Activated naive CD8-positive, alpha-beta T cell treated with anti-CD3 and anti-CD28 coated beads for 36 hours (primary cell): ENCODE data around the gene CADM1. TPM values are rescaled to one million over a fixed set of nuclear protein-coding genes. Genes with fewer than 3 reads are reported as not detected.

Experiments used
- DNase-seq: peaks from one replicate; pipeline ENCODE4 v3.0.0; 2021
- H3K27ac Mint-ChIP-seq: one replicate; pipeline ENCODE4 v1.8.0; 2022; ENCODE audit warnings: mild to moderate bottlenecking, moderate library complexity, mixed read lengths
- H3K27me3 Mint-ChIP-seq: one replicate; pipeline ENCODE4 v1.8.0; 2022; ENCODE audit warnings: mild to moderate bottlenecking, mixed read lengths
- H3K36me3 Mint-ChIP-seq: one replicate; pipeline ENCODE4 v1.8.0; 2021; ENCODE audit warnings: mild to moderate bottlenecking, mixed read lengths
- H3K4me1 Mint-ChIP-seq: one replicate; pipeline ENCODE4 v1.8.0; 2021; ENCODE audit warnings: mixed read lengths
- H3K4me3 Mint-ChIP-seq: one replicate; pipeline ENCODE4 v1.8.0; 2022; ENCODE audit warnings: mild to moderate bottlenecking, moderate library complexity, mixed read lengths
- H3K9me3 Mint-ChIP-seq: one replicate; pipeline ENCODE4 v1.8.0; 2022; ENCODE audit warnings: mixed read lengths
- total RNA-seq, 2 experiments: library from RNA; stranded (reverse); gene quantifications; one replicate each; pipeline ENCODE4 v1.2.3, GENCODE V29; 2021

Gene CADM1
- total RNA-seq, 2 experiments from 2014 or later, result not detected

DNA sequence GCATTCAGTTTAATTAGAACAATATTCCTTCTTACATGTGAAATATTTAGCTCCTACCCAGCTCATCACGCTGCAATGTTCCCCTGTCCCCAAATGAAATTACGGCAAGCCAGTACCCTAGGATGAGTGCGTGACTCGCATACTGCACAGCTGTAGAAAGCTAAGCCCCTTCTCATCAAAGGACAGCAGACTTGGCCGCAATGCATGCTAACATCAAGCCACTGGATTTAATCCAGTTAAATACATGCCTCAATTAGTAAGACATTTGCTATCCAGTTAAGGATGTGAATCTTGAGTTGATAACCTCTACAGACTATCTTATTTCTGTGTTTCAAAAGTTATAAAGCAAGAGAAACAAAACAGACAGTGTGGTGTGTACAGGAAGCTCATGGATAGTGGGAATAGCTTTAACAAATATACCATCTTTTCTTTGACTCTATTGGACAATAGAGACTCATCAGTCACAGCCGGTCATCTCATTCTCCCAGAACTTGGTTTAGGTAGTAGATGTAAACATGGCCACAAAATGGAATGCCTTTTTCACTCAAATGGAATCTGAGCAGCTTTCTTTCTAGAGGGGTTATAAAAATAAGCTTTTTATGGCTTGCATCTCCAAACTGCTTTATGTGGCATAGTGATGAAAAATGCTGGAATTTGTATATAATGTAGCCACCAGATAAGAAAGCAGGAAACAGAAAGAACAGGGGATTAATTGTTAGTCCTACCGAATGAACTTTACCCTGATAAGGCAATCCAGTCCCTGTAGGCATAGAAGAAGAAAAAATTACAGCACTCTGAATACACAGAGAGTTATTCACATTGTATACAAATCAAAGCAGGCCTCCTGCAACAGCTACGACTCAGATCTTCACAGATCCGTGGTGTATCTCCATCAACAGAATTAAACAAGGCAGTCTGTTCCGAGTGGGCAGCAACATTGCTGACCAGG, 224.1 kb downstream of the CADM1 start:
- Mint-ChIP-seq H3K9me3 (peaks cover under 1% of the 10 kb centered on the region), H3K27me3 (no peaks in the 10 kb centered on the region), H3K36me3 (no peaks in the 10 kb centered on the region), H3K4me1 (no peaks in the 10 kb centered on the region), H3K27ac (no peak overlapping the region), H3K4me3 (no peak overlapping the region)
- no peak for DNase-seq

DNA sequence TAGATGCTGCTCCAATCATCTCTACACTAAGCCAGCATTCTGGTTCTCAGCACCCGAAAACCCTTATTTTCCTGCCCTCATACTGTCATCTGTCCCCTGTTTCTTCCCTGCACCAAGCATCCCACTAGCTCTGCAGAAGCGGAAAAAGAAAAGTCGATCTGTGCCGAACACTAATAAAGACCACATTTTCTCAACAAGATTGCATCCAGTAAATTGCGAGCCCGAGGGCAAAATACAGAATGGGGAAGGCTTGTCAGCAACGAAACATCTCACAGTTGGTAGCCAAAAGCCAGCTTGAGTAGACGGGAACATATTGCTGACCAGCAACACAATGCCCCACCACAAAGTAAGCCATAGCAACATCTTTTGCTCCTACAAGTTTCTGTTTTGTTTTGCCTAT, 227.4 kb downstream of the CADM1 start:
- peaks cover 1% of the 10 kb centered on the region for H3K9me3 Mint-ChIP-seq
- no peaks in the 10 kb centered on the region for H3K27me3 Mint-ChIP-seq
- H3K27ac Mint-ChIP-seq, result no peak overlapping the region
- no peaks in the 10 kb centered on the region for H3K36me3 Mint-ChIP-seq
- H3K4me1 Mint-ChIP-seq, result no peaks in the 10 kb centered on the region
- H3K4me3 Mint-ChIP-seq, result no peak overlapping the region
- DNase-seq, result no peak

DNA sequence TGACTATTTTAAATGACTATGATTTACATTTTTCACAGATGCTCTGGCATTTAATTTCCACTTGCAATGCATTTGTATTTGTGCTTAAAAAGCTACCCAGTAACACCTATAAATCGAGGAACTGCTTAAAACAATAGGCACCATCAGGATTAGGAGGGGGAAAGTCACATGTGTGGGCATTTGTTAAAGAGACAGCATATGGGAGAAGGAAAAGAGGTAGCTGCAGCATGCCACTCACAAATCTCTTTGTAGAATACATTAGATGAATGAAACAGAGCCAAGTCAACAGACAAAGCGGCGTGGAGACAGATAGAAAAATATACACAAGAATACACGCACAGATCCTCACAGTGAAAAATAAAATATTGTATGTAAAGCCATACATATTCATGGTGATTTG, 228.0 kb downstream of the CADM1 start:
- Mint-ChIP-seq H3K9me3 (peaks cover 1% of the 10 kb centered on the region), H3K4me3 (no peak overlapping the region), H3K27ac (no peak overlapping the region), H3K36me3 (no peaks in the 10 kb centered on the region), H3K27me3 (no peaks in the 10 kb centered on the region), H3K4me1 (no peaks in the 10 kb centered on the region)
- no peak for DNase-seq

DNA sequence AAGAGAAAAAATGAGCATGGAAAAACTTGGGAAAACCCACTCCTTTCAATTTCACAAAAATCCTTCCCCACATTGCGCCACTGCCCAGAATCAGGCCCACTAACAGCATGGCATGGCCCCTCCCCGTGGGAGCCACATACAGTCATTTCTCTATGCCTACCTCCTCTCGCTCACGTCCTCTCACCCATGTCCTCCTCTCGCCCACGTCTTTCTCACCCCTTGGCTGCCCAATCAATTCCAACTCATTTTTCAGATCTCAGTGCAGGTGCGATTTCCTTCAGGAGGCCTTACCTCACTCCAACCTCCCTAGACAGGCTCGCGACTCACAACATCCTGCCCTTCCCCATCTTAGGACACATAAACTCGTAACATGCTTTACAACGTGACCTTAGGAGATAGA, 229.2 kb downstream of the CADM1 start:
- Mint-ChIP-seq H3K4me1 (no peaks in the 10 kb centered on the region), H3K9me3 (peaks cover 1% of the 10 kb centered on the region), H3K4me3 (no peak overlapping the region), H3K27me3 (no peaks in the 10 kb centered on the region), H3K36me3 (no peaks in the 10 kb centered on the region), H3K27ac (no peak overlapping the region)
- DNase-seq, result no peak

DNA sequence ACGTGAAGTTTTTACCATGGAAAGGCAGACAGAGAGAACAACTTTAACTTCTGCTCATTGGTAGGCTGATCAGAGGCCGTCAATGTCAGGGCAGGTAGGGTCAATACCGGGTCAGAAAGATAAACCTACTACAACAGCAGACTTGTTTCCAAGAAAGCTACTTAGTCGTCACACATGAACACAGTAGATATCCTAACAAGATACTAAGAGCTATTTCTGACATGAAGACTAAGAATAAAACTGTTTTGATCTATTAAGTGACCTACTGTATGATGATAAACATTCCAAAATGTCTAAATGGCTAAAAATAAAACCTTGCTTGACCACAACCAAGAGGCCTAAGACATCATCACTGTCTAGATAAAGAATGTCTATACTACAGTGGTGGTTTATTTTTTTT, 231.3 kb downstream of the CADM1 start:
- Mint-ChIP-seq H3K27me3 (no peaks in the 10 kb centered on the region), H3K36me3 (no peaks in the 10 kb centered on the region), H3K9me3 (peaks cover 1% of the 10 kb centered on the region), H3K4me3 (no peak overlapping the region), H3K4me1 (no peaks in the 10 kb centered on the region), H3K27ac (no peak overlapping the region)
- DNase-seq, result no peak

DNA sequence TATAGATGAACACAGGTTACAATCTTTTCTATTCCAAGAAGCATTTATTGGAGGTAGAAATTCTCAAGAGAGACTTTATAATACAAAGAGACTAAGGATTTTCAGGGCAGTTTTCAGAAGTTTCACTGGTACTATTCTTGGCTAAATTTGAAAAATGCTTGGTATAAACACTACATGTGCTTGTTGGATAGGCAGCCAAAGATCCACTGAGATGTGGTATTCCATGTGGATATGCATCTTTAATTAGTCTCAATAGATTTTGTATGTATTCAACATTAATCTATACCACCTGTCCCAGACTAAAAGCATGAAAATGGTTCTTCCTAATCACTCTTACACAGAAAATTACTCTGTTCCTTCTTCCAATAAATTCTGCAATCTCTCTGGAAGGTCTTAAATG, 232.6 kb downstream of the CADM1 start:
- Mint-ChIP-seq H3K9me3 (peaks cover 1% of the 10 kb centered on the region), H3K27me3 (no peaks in the 10 kb centered on the region), H3K27ac (no peak overlapping the region), H3K4me3 (no peak overlapping the region), H3K4me1 (no peaks in the 10 kb centered on the region), H3K36me3 (no peaks in the 10 kb centered on the region)
- no peak for DNase-seq

DNA sequence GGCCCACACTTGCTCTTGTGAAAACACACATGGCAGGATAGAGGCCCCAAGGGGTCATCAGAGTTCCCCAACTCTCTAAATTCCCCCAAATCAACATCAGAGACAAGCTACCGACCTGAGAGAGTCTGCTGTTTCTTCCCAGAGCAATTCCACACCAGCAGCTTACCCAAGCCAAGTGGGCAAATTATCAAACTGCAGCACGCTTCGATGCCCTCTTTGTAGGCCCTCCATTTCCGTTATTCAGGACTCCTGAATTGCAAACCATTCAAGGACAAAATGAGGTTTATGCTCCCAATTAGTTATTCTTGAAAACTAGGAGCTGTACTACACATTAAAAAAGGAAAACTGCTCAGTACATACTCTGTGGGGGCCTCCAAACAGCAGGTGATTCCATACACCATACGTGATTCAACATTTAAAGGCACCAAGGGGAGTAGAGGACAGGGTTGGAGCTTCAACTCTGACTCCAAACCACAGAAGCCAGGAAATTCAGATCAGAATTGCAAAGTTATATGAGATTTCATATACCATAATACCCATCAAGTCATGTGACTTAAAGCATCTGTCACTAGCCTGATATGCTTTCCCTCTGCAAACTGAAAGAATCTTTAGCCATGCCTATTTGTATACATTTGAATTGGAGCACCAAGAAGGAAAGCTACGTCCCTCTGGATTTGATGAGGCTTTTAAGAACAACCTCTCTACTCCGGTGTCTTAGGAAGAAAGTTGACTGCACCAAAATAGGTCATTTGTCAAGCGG, 234.8 kb downstream of the CADM1 start:
- no peaks in the 10 kb centered on the region for H3K4me1 Mint-ChIP-seq
- no peaks in the 10 kb centered on the region for H3K36me3 Mint-ChIP-seq
- H3K27ac Mint-ChIP-seq, result no peak overlapping the region
- no peak overlapping the region for H3K4me3 Mint-ChIP-seq
- no peaks in the 10 kb centered on the region for H3K27me3 Mint-ChIP-seq
- DNase-seq, result no peak
- no peaks in the 10 kb centered on the region for H3K9me3 Mint-ChIP-seq

DNA sequence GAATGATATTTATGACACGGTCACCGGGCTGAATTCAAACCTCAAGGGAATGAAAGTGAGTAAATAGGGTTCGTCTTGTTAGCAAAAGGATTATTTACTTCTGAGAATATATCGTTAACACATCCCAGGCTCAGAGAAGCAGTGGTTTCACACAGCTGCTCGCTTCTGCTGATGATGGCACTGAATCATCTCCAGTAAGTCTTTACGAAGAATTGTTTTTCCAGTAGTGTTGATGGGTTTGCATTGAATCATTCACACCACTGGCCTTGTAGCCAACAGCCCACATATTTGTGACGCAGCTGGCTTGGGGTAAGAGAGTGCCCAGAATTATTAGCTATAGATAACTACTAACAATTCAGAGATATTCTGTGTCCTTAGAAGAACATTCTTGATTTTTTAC, 236.3 kb downstream of the CADM1 start:
- Mint-ChIP-seq H3K27ac (no peak overlapping the region), H3K4me3 (no peak overlapping the region), H3K9me3 (no peaks in the 10 kb centered on the region), H3K4me1 (no peaks in the 10 kb centered on the region), H3K36me3 (no peaks in the 10 kb centered on the region), H3K27me3 (no peaks in the 10 kb centered on the region)
- no peak for DNase-seq

DNA sequence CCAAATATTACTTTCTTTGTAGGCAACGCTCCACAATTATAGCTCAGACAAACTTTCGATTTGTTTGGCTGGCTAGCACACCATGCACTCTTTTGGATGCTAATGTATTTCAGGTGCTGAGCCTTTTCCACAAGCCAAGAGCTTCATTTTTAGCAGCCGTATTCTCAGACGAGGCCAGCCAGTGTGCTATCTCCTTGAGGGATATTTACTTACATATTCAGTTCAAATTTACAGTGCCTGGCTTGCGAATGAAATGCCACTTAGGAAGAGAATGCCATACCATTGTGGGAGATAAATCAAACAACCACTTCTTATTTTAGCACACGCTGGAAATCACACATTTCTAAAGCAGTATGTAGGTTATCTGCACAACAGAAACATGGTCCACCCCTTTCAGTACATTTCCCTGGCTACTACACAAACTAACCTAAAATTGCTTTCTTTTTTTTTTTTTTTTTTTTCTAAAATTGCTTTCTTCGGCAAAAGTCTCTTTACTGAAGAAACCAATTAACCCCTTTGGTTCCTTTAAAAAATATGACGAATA, 236.9 kb downstream of the CADM1 start:
- Mint-ChIP-seq H3K4me1 (no peaks in the 10 kb centered on the region), H3K27ac (no peak overlapping the region), H3K9me3 (no peaks in the 10 kb centered on the region), H3K4me3 (no peak overlapping the region), H3K36me3 (no peaks in the 10 kb centered on the region), H3K27me3 (no peaks in the 10 kb centered on the region)
- no peak for DNase-seq

DNA sequence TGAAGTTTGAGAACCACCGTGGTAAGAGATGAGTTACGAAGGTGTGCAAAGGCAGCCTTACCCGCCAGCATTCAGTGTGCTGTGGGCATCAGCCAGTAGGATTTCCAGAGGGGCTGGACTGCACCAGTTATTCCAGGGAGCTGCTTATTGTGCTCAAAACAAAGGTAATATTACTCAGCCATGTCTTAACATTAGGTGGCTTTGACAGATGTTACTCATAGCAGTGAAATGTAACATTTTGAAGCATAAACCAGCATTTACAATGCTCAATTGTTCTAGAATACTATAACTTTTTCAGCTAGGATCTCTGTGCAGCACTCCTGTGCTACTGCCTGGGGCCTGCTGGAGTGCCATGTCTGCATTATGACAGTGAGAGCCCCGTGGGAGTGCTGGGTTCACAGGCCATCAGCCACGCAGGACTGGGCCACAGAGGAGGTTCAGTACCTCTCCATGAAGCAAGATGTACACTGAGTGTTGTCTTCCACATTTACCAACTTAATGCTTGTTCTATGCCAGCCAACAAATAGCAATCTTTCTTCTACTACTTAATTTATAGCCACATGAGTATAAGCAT, 238.1 kb downstream of the CADM1 start:
- Mint-ChIP-seq H3K4me3 (no peak overlapping the region), H3K27ac (no peak overlapping the region), H3K4me1 (no peaks in the 10 kb centered on the region), H3K36me3 (no peaks in the 10 kb centered on the region), H3K9me3 (no peaks in the 10 kb centered on the region), H3K27me3 (no peaks in the 10 kb centered on the region)
- DNase-seq, result no peak

DNA sequence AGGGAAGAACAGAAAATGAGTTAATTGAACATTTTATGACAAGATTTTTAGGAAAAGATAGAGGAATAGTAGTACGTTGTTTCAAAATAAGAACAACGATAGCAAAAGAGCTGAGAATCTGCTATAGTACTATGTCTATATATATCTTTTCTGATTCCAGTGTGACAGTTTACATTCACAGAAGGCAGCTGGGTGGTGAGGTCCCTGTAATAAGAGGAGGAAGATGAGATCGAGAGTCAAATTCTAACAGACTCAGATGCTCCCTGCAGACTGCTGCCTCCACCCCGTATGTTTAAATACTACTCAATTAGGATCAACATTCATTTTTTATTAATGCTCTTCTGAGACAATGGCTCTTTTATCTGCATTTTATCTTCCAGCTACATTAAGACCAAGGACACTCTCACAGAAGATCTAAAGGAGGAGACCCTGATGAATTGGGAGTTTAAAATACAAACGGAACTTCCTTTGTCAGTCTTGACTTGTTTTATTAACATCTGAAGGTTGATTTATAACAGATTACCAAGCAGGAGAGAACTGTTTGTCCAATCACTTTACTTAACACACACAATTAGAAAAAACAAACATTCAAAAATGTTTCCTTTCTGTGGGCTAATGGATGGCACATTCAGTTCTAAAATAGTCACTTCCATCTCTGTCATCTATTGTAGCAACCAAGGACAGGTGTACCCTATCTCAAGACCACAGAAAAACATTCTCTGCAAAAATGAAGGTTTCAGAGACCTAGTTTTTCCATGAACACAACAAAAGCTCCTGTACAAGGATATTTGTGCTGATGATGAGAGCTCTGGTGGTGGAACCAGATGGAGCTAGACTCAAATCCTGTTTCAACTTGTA, 240.2 kb downstream of the CADM1 start:
- DNase-seq, result no peak
- H3K9me3 Mint-ChIP-seq, result no peaks in the 10 kb centered on the region
- H3K36me3 Mint-ChIP-seq, result no peaks in the 10 kb centered on the region
- H3K4me1 Mint-ChIP-seq, result no peaks in the 10 kb centered on the region
- no peak overlapping the region for H3K27ac Mint-ChIP-seq
- H3K4me3 Mint-ChIP-seq, result no peak overlapping the region
- no peaks in the 10 kb centered on the region for H3K27me3 Mint-ChIP-seq

DNA sequence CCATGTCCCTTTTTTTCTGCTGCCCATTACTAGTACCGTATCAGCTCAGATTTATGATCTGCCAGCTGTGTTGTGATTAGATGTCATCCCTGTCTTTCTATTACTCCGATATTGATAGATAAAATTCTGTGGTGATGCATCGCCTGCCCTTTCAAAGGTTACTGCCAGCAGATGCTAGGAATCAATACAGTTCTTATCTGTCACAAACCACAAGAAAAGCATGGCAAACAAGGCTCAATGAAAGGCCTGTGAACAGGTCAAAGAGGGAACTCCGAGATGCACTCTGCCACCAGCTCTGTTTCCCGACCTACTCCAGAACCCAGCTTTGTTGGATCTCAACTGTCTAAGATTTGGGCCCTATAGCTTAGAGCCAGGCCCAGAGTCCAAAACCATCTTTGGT, 246.0 kb downstream of the CADM1 start:
- H3K4me3 Mint-ChIP-seq, result no peak overlapping the region
- H3K9me3 Mint-ChIP-seq, result no peaks in the 10 kb centered on the region
- no peak overlapping the region for H3K27ac Mint-ChIP-seq
- no peaks in the 10 kb centered on the region for H3K4me1 Mint-ChIP-seq
- no peaks in the 10 kb centered on the region for H3K36me3 Mint-ChIP-seq
- H3K27me3 Mint-ChIP-seq, result no peaks in the 10 kb centered on the region
- DNase-seq, result no peak

DNA sequence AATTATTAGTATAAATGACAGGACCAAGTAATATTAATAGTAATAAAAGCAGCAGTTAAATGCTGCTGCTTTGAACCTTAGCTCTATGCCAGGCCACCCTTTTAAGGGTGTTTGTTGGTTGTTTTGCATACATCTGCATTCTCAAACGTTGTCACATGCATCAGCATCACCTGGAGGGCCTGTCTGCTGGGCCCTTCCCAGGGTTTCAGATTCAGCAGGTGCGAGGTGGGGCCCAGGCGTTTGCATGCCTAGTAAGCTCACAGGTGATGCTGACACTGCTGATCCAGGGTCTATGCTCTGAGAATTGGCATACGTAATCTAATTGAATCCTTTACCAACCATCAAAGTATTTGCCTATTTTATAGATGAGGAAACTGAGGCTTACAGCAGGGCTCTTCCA, 246.5 kb downstream of the CADM1 start:
- Mint-ChIP-seq H3K9me3 (no peaks in the 10 kb centered on the region), H3K4me1 (no peaks in the 10 kb centered on the region), H3K4me3 (no peak overlapping the region), H3K27me3 (no peaks in the 10 kb centered on the region), H3K27ac (no peak overlapping the region), H3K36me3 (no peaks in the 10 kb centered on the region)
- no peak for DNase-seq

DNA sequence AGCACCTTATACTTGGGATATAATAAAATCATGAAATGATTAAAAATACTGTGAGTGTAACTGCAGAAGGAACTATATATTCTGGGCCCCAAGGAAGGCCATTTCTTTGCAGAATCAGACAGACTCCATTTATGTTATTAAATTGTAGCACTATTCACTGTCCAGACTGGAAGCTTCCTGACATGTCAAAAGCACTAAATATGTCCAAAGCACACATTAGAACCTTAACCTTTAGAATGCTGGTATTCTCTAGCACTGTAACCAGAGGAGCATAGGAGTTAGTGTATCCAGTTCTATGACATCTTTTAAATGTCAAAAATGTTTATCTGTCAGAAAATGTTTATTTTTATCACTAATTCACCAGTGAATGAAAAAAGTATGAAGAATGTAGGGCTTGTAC, 246.9 kb downstream of the CADM1 start:
- Mint-ChIP-seq H3K27me3 (no peaks in the 10 kb centered on the region), H3K4me1 (no peaks in the 10 kb centered on the region), H3K27ac (no peak overlapping the region), H3K9me3 (no peaks in the 10 kb centered on the region), H3K36me3 (no peaks in the 10 kb centered on the region), H3K4me3 (no peak overlapping the region)
- DNase-seq, result no peak
